DOHH2 (cell line): ENCODE data around the gene SUN1.

Experiments
- H3F3A ChIP-seq: fragments of 200-600 bp; sonication (generic), shearing (Covaris generic); 2 replicates; pipeline ENCODE4 v1.6.0; 2016; ENCODE audit warnings: antibody characterized with exemption, mild to moderate bottlenecking; ENCODE audit not compliant: control insufficient read depth, insufficient read depth
- H3K27ac ChIP-seq: fragments of 200-600 bp; sonication (generic); 2 replicates; pipeline ENCODE4 v1.5.1; 2014; ENCODE audit warnings: low read depth, mild to moderate bottlenecking, low read length, moderate library complexity
- H3K27me3 ChIP-seq: fragments of 200-600 bp; sonication (generic); 2 replicates; pipeline ENCODE4 v1.6.1; 2014; ENCODE audit warnings: mild to moderate bottlenecking, low read length, mixed read lengths; ENCODE audit not compliant: control insufficient read depth
- H3K36me3 ChIP-seq: fragments of 200-600 bp; sonication (generic); 2 replicates; pipeline ENCODE4 v1.6.1; 2014; ENCODE audit warnings: mild to moderate bottlenecking, low read length, moderate library complexity, mixed read lengths; ENCODE audit not compliant: control insufficient read depth
- H3K4me1 ChIP-seq: fragments of 200-600 bp; sonication (generic); 2 replicates; pipeline ENCODE4 v1.6.1; 2014; ENCODE audit warnings: mild to moderate bottlenecking, low read length, mixed read lengths; ENCODE audit not compliant: control insufficient read depth
- H3K4me2 ChIP-seq: fragments of 200-600 bp; sonication (generic); 2 replicates; pipeline ENCODE4 v1.6.0; 2014; ENCODE audit warnings: mild to moderate bottlenecking, low read length, moderate library complexity
- H3K4me3 ChIP-seq: fragments of 200-600 bp; sonication (generic); 2 replicates; pipeline ENCODE4 v1.5.1; 2014; ENCODE audit warnings: mild to moderate bottlenecking, low read length, mixed read lengths
- H3K79me2 ChIP-seq: fragments of 200-600 bp; sonication (generic); 2 replicates; pipeline ENCODE4 v1.6.1; 2014; ENCODE audit warnings: mild to moderate bottlenecking, low read length, mixed read lengths; ENCODE audit not compliant: control insufficient read depth
- H3K9me2 ChIP-seq: fragments of 200-600 bp; sonication (generic); replicated peaks from 2 replicates; pipeline ENCODE4 v1.6.1; 2014; ENCODE audit warnings: mild to moderate bottlenecking, low read length, mixed read lengths; ENCODE audit not compliant: control insufficient read depth
- H3K9me3 ChIP-seq: fragments of 200-600 bp; sonication (generic); 2 replicates; pipeline ENCODE4 v1.6.1; 2014; ENCODE audit warnings: antibody characterized with exemption, low read length, mixed read lengths; ENCODE audit not compliant: control insufficient read depth, insufficient read depth
- H4K20me1 ChIP-seq: fragments of 200-600 bp; sonication (generic); 2 replicates; pipeline ENCODE4 v1.6.0; 2014; ENCODE audit warnings: low read depth, mild to moderate bottlenecking, antibody characterized with exemption, low read length, moderate library complexity; ENCODE audit not compliant: control insufficient read depth, insufficient read depth
- CTCF ChIP-seq: fragments of 200-600 bp; sonication (generic); IDR thresholded peaks from one replicate; pipeline ENCODE4 v1.5.1; 2014; ENCODE audit warnings: antibody characterized with exemption, mild to moderate bottlenecking, low read depth, low read length; ENCODE audit not compliant: poor library complexity, severe bottlenecking
- EZH2phosphoT487 ChIP-seq: fragments of 200-600 bp; sonication (generic); IDR thresholded peaks from 2 replicates; pipeline ENCODE4 v1.6.1; 2017; ENCODE audit warnings: borderline replicate concordance, mild to moderate bottlenecking, antibody characterized with exemption, low read length, moderate library complexity, mixed read lengths

Gene SUN1

DNA sequence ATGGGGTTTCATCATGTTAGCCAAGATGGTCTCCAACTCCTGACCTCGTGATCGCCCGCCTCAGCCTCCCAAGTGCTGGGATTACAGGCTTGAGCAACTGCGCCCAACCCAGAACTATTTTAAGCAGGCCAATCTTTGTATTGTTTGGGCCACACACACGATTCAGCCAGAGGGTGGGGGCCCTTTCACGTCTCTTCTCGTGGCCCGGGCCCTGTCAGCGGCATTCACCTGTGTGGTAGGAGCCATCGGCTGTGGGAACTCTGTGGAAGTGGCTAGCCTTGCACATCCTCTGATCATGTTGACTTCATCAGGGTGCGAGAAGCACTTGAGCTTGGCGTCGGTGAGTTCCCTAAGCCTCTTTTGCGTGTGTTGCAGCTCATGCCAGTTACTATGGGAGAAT, 16.9 kb downstream of the SUN1 start:
- Histone ChIP-seq H4K20me1 (no peaks in the 10 kb centered on the region; the same call in 1 of the 2 replicates), H3K4me1 (no peaks in the 10 kb centered on the region), H3K27me3 (no peaks in the 10 kb centered on the region), H3K9me3 (no peaks in the 10 kb centered on the region), H3K4me3 (no peak overlapping the region), H3K27ac (no peak overlapping the region), H3F3A (0 out of 2 replicates have a peak, but pooled peaks cover 2% of the 10 kb centered on the region), H3K79me2 (peaks cover 3% of the 10 kb centered on the region), H3K36me3 (peaks cover 70% of the 10 kb centered on the region), H3K4me2 (no peak overlapping the region), H3K9me2 (no peaks in the 10 kb centered on the region)
- TF ChIP-seq CTCF (no peak), EZH2phosphoT487 (no peak)

DNA sequence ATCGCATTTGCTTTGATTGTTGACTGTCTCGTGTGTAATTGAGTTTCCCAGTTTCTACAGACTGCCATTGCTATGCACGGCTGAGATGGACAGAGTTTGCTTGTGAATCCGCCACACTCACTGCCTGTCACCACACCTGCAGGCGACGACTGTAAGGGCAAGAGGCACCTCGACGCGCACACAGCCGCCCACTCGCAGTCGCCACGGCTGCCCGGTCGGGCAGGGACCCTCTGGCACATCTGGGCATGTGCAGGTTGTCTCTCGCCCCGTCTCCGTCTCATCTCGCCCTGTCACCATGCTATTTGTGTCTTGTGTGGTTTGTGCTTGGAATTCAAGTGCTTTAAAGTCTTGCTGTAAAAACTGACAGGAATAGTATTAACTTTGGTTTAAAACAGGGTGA, 17.5 kb downstream of the SUN1 start:
- Histone ChIP-seq H3K9me2 (no peaks in the 10 kb centered on the region), H3K9me3 (no peaks in the 10 kb centered on the region), H3K27me3 (no peaks in the 10 kb centered on the region), H3K27ac (no peak overlapping the region), H3K4me3 (no peak overlapping the region), H3K36me3 (peaks cover 68% of the 10 kb centered on the region), H3K79me2 (peaks cover 3% of the 10 kb centered on the region; the same call in 1 of the 2 replicates), H4K20me1 (no peaks in the 10 kb centered on the region; the same call in 1 of the 2 replicates), H3K4me1 (no peaks in the 10 kb centered on the region), H3K4me2 (no peak overlapping the region), H3F3A (0 out of 2 replicates have a peak, but pooled peaks cover 2% of the 10 kb centered on the region)
- TF ChIP-seq CTCF (no peak), EZH2phosphoT487 (no peak)

DNA sequence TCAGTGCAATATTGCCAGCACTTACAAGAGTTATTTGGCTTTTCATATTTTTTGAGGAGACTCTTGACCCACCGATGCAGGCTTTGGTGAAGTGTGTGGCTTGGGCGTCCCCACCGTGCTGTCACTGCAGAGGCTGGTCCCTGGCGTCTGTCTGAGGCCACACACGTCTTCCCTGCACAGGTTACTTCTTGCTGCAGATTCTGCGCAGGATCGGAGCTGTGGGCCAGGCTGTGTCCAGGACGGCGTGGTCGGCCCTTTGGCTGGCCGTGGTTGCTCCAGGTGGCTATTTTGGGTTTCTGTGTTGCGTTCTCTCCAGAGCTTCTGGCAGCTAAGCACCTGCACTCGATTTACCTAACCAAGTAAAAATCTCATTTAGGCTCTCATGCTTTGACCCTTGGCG, 18.9 kb downstream of the SUN1 start:
- Histone ChIP-seq H3K4me1 (no peaks in the 10 kb centered on the region), H3K4me2 (no peak overlapping the region), H3K9me2 (no peaks in the 10 kb centered on the region), H3K27me3 (no peaks in the 10 kb centered on the region), H3F3A (0 out of 2 replicates have a peak, but pooled peaks cover 2% of the 10 kb centered on the region), H3K27ac (no peak overlapping the region), H3K9me3 (no peaks in the 10 kb centered on the region), H4K20me1 (no peaks in the 10 kb centered on the region; the same call in 1 of the 2 replicates), H3K4me3 (no peak overlapping the region), H3K79me2 (no peaks in the 10 kb centered on the region), H3K36me3 (peaks cover 70% of the 10 kb centered on the region)
- TF ChIP-seq EZH2phosphoT487: no peak
- no peak for TF ChIP-seq CTCF
